Measurements from ENCODE around the gene WNK2.
"Not testable (repeated sequence)": the region's sequence is repeated elsewhere in the genome, so short reads cannot be mapped to it uniquely, and the experiment has no call there.

The WNK2 gene

DNA sequence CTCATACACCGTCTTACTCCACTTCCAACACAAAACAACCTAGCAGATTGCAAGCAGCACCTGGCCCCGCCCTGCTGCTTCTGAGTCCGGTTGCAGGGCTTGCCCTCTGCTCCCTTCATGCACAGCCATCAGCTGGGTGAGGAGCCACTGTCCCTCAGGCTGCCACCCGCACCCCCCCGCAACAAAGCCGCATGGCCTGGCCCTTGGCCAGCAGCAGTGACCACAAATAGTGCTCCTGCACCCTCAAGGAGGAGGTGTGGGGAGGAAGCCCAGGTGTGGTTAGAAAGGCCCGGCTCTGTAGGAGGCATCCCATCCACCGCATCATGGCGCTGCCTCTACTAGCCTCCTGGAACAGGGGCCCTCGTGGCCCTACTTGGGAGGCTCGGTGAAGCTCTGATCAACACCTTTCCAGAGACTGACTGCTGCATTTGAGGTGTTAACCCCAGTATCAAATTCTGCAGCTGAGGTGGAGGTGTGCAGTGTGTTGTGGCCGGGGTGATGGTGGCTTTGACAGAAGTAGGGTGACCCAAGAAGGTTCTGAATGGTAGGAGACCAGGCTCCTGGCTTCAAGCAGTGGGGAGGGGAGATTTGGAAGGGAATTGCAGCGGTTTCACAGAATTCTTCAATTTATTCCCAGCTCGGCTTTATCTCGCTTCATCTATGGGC, 52.7 kb downstream of the WNK2 start:
- DNase-seq (ENCODE audit: low read depth in 2 of 2), result no peak

DNA sequence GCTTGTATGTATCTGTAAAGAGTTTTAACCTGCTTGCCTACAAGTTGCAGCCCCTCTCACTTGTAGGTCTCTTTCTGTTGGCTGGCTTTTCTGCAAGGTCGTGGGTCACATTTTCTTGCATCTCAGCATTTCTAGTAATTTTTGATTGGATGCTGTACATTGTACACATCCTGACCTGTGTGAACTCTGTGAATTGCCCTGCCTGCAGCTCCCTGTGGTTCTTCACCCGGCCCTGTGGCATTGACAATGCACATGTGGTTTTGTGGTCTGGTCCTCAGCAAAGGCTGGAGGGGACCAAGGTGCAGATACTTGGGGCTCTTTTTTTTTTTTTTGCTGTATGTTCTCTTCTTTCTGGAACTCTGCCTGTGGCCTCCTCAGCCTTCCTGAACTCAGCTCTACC, 53.6 kb downstream of the WNK2 start:
- DNase-seq (ENCODE audit: low read depth in 2 of 2), result no peak

GRCh38 chr9:93238953-93239925, 55.3 kb downstream of the WNK2 start:
- DNase-seq (ENCODE audit: low read depth in 2 of 2), result no peak

DNA sequence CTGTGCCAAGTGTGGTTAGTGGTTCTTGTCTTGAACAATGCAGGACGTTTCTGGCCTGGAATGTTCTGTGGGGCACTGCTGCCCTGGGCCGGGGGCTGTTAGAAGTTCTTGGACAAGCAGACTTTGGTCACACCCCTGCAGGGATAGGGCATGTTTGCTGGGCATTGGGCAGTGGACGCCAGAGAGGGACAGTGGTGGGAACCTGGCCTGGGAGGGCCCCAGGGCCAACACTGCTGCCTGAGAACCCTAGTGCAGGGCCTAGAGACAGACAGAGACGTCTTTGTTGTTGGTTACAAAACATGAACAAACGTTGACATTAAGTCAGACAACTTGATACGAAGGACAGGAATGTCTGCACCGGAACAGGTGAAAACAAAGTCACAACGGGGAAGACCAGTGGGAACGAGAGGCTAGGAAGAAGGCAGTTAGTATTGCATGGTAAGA, 57.0 kb downstream of the WNK2 start:
- no peak for DNase-seq (ENCODE audit: low read depth in 2 of 2)

- no peak for DNase-seq (ENCODE audit: low read depth in 2 of 2)
These were observed 59.2 kb downstream of the WNK2 start for GRCh38 chr9:93243112-93243511.

GRCh38 chr9:93244101-93244500, 60.2 kb downstream of the WNK2 start:
- DNase-seq (ENCODE audit: low read depth in 2 of 2), result no peak

DNA sequence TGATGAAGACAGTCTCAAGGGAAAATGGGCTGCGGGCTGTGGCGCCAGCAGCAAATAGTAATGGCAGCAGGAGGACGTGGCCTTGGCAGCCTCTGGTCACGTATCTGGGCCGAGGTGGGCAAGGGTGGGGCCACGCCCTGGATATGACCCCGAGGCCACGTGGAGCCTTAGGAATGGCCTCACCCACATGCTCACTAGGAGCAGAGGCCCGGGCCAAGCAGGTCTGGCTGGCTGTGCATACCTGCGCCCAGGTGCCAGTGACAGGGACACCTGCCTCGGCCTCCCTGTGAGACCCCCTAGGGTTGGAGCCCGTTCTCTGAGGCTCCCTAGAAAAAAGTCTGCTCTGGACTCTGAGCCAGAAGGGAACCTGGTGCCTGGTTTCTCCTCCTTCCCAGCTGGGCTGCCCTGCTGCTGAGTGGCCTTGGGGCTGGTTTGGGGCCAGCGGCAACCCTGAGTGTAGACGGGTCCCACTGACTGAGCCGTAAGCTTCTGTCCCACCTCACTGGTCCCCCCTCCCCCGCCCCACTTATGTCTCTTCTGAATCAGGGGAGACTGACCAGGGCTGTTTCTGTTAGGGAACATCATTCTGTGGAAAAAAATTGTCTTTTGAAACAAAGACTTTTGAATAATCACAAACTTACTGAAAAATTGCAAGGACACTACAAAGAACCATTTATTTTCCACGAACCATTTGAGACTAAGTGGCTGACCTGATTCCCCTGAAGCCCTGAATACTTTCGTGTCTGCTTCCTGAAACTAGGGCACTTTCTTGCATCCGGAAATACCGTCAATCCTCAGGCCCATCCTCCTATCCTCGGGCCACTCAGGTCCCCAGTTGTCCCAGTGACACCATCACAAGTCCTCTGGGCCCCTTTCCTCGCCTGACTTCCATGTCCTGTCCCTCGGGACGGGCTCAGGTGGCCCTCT, 60.8 kb downstream of the WNK2 start:
- no peak for DNase-seq (ENCODE audit: low read depth in 2 of 2)

- no peak for DNase-seq (ENCODE audit: low read depth in 2 of 2)
These were observed 61.6 kb downstream of the WNK2 start for GRCh38 chr9:93245437-93245970.

- no peak for DNase-seq (ENCODE audit: low read depth in 2 of 2)
These were observed 62.2 kb downstream of the WNK2 start for GRCh38 chr9:93246111-93246510.

GRCh38 chr9:93246526-93246925, 62.6 kb downstream of the WNK2 start:
- DNase-seq (ENCODE audit: low read depth in 2 of 2), result no peak

- DNase-seq (ENCODE audit: low read depth in 2 of 2), result no peak
These were observed 63.3 kb downstream of the WNK2 start for GRCh38 chr9:93247099-93247865.

DNA sequence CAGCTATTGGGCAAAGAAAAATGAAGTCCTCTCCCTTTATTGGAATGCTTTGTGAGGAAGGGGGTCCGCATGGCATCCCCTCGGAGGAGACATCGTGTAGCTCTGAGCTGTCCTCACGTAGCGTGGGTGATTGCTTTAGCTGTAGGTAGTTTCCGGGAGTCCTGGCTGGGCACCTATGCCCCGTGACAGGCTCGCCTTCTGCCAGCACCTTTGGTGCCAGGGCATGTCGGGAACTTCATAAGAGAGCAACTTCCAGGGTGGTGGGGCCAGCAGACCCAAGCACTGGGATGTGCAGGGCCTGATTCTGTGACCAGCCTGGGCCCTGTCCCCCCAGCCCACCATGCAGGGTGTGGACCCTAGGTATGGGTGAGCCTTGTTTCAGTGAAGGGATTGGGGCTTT, 64.0 kb downstream of the WNK2 start:
- no peak for DNase-seq (ENCODE audit: low read depth in 2 of 2)

DNA sequence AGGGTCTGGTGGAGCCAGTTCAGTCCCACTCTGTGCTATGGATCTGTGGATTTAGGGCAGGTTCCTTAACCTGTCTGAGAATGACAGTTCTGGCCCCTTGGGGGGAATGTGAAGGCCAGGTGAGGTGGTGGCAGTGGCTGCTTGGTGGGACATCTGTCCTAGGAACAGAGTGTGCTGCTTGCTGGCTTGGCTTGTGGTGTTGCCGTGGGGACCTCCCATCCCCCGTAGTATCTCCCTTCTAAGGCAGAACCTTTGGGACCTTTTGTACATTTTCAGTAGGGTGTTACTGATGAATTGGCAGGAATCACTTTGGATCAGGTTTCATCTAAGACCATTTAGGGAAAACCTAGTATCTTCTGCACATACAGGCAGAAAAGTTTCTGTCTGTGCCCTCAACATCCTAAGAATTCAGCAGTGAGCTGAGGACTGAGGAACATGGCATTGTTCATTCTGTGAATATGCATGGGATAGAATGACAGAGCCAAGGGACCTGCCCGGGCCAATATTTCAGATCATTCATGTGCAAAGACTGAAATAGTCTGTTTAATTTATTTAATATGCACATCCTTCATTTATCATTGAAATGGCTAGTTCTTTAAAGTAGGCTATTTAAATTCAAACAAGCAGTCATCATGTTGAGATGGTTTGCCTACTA, 64.6 kb downstream of the WNK2 start:
- DNase-seq (ENCODE audit: low read depth in 2 of 2), result no peak

GRCh38 chr9:93250185-93250584, 66.2 kb downstream of the WNK2 start:
- no peak for DNase-seq (ENCODE audit: low read depth in 2 of 2)

DNA sequence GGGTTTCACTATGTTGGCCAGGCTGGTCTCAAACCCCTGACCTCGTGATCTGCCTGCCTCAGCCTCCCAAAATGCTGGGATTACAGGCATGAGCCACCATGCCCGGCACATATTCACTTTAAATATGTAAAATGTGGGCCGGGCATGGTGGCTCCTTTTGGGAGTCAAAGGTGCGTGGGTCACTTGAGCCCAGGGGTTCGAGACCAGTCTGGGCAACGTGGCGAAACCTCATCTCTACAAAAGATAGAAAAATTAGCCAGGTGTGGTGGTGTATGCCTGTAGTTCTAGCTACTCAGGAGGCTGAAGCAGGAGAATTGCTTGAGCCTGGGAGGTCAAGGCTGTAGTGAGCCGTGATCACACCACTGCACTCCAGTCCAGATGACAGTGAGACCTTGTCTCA, 67.4 kb downstream of the WNK2 start:
- not testable (repeated sequence) for DNase-seq (ENCODE audit: low read depth in 2 of 2)

- no peak for DNase-seq (ENCODE audit: low read depth in 2 of 2)
These were observed 68.3 kb downstream of the WNK2 start for GRCh38 chr9:93252116-93252780.

DNA sequence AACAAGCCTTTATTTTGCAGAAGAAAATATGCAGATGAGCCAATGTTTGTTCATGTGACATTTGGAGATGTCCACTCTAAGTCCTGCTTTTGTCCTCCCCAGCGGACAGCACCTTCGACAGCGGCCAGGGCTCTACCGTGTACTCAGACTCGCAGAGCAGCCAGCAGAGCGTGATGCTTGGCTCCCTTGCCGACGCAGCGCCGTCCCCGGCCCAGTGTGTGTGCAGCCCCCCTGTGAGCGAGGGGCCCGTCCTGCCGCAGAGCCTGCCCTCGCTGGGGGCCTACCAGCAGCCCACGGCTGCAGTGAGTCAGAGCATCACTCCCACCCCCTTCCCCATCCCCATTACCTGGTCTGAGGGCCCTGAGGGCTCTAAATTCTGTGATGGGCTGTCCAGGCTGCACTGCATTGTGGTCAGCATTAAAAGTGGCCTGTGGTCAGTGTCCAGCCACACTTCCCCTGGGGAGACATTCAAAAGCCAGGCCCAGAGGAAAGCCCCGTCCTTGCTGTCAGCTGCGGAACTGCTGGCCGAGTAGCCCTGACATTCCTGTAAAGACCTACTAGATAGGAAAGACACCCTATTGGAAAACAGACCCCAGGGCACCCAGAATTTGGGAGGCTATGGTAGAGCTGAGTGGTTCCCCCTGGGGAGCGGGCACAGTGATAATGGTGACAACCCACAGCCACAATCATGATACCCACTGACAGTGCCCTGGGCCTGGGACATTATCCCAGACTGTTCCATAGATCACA, 69.0 kb downstream of the WNK2 start:
- DNase-seq (ENCODE audit: low read depth in 2 of 2), result no peak

GRCh38 chr9:93253633-93254032, 69.7 kb downstream of the WNK2 start:
- no peak for DNase-seq (ENCODE audit: low read depth in 2 of 2)

- no peak for DNase-seq (ENCODE audit: low read depth in 2 of 2)
These were observed 70.1 kb downstream of the WNK2 start for GRCh38 chr9:93254061-93254481.
